GM21423 (cell line): ENCODE data around the gene MRPS6.

Experiments used
- ATAC-seq: cut with Tn5 transposase; IDR thresholded peaks from one replicate; pipeline ENCODE4 v1.9.1; 2021; ENCODE audit warnings: mild to moderate bottlenecking, moderate library complexity; ENCODE audit not compliant: unreplicated experiment

Gene MRPS6

DNA sequence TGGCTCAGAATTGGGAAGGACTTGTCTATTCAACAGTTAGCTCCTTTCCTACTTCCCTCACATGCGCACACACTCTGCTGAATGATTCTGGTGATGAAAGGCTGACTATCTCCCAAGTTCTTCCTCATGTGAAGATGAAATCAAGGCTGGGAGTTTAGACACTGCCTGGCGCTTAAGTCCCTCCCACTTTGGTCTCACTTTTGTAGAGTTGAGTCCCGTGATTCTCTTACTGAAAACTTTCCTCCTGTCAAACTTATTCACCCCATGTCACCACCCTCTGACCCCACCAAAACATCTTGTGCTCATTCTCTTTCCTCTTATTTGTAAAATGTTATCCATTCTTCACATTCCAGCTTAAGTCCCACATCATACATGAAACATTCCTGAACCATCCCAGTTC is 8.4 kb upstream of the MRPS6 start:
- no peak for ATAC-seq

DNA sequence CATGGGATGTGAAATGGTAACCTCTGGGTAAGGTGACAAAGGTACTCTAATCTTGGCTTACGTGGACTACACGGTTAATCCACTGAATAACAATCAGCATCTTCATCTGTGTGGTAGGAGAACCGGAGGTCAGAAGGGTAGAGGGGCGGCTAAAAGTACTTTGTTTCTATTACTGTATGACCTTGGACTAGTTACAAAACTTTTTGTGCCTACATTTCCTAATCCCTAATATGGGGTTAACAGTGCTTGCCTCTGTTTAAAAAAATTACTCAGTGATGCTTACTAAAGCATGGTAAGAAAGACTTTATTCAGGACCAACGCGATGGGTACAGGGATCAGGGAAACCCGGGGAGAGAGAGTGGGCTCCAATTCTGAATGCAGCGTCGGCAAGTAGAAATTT is 1.7 kb upstream of the MRPS6 start:
- ATAC-seq, result no peak

DNA sequence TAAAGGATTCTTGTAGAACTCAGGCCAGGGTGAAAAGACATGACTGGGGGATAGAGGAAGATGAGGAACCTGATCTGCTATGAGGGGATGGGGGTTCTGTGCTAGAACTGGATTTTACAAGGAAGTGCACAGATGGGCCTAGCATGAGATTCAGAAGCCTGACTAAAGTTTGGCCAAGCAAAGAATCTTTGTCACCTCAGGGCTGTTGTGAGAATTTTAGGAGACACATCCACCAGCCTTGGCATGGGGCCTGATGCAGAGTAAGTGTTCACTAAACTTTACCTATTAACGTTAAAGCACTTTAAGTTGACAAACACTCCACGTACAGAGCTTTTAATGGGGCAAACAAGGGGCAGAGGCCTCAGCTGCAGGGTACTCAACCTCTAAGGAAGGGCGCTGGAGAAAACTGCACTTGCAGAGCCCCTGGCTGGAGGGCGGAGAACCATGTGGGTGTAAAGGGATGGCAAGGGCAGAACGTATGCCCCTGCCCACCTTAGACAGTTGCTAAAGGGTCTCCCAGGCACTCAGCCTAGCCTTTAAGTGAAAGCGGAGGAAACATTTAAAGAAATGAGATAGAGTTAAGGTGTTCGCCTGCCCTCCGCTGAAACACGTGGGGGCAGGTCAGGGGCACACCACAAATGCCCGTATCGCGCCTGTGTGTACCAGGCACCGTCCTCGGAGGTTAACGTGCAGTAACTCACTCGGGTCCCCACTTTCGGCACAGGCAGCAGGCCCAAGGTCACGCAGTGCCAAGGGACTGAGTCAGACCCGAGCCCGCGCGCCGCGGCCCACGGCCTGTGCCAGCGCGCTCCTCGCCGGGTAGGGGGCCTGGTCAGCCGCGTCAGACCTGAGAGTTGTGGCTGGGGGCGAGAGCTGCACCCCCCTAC is 990 bp upstream of the MRPS6 start:
- peak; percentile 13 for ATAC-seq

DNA sequence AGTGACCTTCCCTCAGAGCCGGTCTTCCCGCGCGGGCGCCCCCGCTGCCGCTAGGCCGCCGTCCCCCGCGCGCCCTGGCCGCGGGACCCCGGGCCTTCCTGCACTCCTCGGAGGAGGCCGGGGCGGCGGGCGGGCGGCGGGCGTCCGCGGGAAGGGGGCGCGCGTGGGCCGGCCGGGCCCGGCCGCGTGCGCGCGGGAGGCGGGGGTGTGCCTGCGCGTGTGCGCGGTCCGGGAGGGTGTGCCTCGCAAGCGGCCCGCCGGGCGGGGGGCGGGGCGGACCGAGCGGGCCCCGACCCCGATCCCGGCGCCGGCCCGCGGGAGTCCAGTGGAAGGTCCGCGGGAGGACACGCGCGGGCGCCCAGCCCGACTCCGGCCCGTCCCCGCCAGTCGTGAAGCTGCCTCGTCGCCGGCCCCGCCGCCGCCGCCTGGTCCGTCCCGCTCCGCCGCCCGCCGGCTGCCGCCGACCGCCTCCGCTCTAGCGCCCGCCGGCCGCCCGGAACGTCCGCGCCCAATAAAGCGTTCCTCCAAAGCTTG is 438 bp downstream of the MRPS6 start:
- peak; percentile 39 for ATAC-seq

DNA sequence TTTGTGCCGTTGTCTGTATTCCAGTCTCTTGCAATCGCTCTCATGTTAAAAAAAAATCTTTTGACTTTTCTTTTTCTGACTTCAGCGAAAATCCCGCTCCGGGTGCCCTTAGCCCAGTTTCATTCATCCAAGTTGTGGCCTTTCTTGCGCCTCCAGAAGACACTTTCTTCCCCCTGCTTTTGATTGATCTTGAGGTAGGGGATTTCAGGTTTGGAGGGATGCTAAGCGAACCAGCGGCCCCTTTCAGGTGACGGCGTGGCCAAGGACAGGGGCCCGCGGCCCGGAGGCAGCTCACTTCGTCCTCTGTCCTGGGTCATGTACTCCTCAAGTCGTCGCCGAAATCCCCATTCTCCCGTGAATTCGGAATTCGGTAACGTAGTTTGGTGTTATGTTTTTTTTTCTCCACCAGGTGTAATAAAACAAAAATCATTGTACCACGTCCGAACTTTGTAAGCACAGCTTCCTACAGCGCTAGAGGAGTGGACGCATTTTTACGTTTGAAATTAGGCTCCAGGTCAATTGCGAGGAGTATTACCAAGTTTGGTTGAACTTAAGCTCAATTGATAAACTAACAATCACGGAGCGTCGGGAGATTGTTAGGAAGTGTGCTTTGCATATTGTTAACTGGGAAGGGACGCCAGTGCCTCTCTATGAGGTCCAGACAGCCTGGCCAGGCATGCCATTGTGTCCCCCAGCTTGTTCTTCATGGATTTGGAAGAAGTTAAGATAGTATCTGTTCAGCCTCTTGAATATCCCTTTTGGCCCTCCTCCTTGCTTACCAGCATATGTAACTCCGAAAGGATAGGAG is 1.1 kb downstream of the MRPS6 start:
- no peak for ATAC-seq

DNA sequence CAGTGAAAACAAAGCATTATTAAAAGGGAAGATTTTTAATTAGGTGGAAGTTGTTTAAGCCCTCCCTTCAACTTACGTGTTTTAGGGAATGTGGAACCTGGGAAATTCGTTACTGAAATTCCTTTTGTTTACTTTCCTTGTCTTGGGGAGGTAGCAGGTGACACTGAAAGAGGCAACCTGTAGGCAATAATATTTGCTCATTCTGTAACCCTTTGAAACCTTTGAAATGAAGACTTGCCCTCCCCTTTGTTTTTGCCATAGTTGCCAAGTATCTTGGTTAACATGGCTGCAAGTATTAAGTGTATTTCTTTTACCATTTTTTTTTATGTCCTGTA is 1.7 kb downstream of the MRPS6 start:
- no peak for ATAC-seq

DNA sequence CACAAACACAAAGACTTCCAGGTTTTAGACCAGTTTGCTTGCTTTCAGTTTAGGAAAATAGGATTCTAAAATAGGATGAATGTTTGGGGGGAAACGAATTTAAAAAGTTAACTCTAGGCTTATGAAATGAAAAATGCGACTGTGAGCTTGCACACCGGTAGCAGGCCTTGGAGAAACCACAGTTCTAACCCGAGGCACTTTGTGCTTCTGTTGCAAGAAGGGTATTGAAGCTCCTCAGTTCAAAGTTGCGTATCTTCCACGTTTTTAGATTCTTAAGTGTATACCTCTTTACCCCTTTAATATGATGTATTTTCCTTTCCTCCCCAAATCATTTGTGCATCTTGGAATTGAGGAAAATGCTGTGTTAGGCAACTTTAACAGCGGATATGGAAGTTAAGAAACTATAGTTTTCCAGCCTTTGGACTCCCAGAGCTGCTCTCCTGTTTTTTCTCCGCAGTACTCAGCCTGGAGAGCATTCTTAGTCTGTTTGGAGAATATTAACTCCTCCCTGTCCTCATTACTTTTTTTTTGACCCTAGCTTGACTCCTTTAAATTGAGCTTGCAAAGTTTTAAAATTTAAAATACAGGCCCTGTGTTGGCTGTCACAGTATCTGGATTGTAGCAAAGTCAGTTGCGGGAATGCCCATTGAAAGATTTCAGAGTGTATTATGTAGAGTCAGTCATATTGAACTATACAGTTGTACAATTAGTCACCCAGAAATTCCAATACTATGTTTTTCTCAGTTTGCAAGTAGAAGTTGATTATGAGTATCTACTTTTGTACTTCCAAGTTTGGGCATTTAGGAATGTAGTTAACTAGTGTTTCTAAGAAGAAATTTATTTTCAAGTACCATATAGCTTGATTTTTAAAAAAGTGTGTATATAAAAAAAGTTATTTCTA is 2.6 kb downstream of the MRPS6 start:
- no peak for ATAC-seq

DNA sequence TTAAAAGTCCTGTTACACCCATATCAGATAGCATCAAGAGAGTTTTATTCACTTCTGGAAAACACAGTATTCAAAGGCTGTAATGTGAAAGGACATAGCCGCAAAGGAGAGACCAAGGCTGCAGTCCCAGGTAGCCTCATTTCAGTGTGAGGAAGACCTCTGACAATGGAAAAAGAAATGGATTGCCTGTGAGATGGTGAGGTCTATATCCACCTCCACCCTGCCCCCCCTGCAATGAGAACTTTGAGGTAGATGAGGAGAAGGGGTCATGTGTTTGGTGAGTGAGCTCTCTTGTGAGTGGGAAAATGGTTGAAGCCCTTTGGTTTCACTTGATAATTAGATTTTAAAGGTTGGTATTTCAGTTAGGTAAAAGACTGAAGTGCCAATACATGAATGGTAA is 3.5 kb downstream of the MRPS6 start:
- ATAC-seq, result no peak

DNA sequence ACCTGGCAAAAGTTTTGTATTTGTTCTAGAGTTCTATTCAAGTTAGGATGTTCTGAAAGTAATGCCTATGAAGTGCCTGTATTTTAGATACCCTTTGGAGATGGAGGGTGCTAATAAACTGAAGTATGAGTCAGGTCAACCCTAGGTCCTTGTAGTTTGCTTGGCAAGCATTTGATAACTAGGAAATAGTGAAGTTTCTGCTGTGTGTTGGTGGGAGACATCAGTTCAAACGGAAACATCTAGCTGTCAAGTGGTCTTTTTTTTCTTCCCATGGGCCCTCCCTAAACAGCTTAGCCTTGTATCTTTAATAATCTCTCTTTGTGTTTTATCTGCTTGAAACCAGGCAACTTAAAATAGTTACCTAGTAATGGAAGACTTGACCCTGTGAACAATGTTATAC is 4.5 kb downstream of the MRPS6 start:
- ATAC-seq, result no peak

DNA sequence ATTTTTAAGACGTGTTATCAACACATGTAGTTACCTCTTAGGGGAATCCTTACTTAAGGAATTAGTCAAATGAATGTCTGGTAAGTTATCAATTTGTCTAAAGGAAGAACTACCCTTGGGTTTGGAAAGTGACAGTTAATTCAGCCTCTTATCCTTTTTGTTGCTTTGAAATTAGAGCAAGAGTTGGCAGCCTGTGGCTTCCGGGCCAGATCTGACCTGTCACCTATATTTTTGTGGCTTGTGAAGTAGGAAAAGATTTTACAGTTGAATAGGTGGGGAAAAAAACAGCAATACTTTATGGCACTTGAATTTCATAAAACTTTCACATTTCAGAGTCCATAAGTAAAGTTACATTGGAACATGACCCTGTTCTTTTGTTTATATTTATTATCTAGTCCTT is 5.5 kb downstream of the MRPS6 start:
- no peak for ATAC-seq

DNA sequence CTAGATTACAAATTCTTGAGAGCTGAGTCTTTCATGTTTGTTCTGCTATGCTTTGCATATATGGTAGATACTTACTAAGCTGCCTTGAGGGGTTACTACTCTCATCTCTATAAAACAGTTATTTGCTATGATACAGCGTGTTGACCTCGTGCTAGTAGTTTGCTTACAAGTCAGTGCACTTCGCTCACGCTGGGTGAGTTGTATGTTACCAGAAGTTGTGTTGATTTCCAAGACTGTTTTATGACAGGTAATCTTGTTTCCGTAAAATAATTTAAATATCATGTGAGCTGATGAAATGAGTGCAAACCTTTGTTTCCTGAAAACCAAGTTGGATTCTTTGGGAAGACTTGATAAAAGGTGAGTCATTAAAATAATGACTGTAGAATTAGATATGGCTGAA is 7.3 kb downstream of the MRPS6 start:
- ATAC-seq, result no peak

DNA sequence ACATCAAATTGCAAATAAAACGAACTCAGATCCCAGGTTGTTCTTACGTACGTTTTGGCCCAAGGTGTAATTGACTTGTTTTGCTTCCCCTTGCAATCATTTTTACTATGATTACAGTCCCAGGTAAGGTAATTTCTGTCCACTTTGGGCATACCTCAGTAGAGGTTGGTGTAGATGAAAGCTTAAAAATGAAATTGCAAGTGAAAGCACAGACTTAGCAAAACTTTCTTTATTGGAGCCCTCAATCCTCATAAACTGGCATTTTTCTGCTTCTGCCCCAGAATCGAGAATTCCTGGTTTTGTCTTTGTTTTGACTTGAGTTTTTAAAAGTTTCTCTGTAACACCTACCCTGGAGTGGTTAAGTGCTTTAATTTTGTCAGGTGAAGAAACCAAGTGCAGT is 9.4 kb downstream of the MRPS6 start:
- ATAC-seq, result no peak

DNA sequence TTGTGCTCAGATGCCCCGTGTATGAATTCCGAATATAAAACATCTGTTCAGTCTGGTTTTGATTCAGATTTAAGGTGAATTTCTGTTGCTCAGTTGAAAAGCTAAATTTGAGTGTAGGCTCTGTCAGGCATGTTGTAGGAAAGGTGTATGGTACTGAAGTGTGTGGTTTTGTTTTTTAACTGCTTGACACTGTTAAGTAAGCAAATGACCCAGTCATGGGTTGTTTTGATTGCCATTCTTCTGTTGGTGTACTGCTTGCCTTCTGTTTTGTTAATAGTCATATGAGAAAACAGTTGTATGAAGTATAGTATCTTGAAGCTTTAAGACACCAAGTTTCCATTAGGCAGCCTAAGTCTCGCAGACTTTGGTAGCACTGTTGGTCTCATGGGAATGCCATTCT is 10.0 kb downstream of the MRPS6 start:
- no peak for ATAC-seq

DNA sequence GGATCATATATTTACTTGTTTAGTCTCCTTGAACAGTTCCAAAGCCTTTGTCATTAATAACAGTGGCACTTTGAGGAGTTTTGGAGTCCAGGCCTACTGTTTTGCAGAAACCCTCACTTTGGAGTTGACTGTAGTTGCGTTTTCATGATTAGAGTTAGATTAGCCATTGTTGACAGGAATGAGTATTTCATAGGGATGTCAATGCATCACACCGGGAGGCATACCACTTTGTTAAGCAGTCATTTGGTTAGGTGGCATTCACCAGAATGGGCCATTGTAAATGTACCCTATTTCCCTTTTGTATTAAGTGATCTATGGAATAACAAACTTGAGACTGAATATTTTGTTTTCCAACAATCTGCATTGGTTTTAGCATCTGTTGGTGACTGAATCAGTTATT is 11.8 kb downstream of the MRPS6 start:
- ATAC-seq, result no peak

DNA sequence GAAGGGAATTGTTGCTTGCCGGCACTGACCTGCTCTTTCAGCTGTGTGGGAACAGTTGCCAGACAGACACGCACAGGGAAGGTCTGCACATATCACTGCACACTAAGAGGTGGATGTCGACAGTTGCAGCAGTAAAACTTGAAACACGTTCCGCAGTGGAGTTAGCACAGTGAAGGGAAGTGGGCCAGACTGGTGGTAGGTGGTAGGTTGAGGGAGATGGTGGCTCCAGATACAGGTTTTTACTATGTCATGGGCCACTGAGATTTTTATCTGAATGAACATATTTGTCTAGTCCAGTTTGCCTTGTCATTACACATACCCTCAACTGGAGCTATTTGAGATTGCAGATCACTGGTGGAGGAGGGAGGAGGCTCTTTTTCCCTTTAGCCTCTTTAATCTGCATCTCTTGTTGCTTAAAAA is 13.5 kb downstream of the MRPS6 start:
- ATAC-seq, result no peak

DNA sequence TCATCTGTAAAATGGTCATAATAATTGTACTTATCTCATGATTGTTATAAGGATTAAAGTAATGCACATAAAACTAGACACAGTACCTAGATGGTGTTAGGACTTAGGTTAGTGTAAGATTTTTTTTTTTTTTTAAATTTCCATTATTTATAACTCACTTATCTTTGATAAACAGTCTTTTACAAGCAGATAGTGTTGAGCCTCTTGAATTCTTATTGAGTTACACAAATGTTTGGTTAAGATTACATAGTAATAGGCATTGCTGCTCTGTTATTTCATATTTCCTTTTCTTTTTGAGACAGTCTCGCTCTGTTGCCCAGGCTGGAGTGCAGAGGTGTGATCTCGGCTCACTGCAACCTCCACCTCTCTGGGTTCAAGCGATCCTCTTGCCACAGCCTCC is 15.4 kb downstream of the MRPS6 start:
- no peak for ATAC-seq

DNA sequence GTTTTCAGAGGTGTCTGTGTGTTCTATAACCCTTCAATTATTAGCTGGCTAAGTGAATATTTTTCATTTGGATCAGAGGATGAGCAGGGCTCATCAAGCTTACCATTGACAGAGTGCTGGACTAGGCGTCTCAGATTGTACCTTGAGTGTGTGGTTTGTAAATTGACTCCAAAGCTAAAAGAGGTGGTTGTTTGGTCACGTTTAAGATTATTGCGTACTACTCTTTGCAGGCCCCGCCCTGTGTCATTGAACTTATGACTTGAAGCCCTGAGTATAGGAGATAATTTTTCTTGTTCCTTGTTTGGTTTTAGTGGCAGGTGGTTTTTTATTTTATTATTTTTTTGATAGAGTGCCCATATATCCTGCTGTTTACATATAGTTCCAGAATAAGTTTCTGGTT is 17.7 kb downstream of the MRPS6 start:
- no peak for ATAC-seq

DNA sequence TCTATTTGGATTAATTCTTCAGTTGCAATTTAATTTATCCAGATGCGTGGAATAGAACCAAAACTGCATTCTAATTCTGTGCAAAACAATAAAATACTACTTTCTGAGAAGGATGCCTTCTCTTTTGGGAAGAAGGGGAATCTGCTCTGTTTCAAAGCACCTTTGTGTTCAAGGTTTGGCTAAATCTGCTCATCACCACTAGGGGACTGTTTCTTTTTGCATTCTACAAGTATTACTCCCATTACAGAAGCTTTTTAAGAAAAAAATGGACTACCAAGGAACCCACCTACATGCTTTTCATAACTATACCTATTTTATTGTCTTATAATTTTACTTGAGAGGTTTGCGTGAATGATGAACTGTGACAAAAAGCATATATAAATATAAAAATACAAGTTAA is 18.2 kb downstream of the MRPS6 start:
- ATAC-seq, result no peak

DNA sequence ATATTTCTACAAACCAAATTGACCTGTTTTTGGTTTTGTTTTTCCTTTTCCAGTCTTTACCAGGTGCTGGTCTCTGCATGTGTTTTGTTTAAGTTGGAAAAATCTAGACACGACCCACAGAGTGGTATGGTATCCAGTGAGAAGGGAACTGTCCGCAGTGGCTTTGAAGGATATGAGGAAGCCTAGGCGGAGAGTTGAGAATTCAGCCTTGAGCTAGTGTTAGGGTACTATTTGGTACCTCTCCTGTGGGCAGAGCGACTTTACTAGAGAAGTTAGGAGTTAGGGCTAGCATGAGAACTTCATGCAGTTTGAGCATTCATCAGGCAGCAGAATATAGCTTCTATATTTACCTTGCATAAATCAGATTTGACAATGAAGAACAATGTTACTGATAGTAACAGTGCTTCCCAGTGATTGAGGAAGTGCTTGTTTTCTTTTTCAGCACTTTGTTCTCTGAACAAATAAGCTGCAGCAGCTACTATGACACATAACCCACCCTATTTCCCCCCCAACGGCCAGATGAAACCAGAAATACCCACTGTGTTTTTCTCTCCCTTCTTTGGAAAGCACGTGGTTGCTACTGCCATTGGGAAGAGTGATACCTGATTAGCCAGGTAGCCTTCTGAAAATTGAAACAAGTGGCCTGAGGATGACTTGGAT is 19.0 kb downstream of the MRPS6 start:
- ATAC-seq, result no peak

DNA sequence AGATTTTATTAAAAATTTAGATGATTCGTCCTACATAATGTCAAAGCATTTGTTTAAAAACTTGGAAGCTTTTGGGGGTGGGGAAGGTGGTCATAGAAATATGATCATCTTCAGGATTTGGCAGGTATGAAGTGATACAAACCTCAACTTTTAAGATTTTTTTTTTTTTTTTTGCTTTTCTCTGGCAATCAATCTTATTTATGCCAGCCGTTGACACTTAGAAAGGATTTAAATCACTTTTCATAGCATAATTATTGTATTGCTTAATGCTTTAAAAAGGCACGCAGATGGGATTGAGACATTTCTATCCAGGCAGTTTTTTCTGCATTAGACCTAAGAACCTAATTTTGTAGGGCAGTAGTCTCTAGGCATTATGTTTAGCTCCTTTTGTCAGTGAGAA is 19.7 kb downstream of the MRPS6 start:
- ATAC-seq, result no peak

DNA sequence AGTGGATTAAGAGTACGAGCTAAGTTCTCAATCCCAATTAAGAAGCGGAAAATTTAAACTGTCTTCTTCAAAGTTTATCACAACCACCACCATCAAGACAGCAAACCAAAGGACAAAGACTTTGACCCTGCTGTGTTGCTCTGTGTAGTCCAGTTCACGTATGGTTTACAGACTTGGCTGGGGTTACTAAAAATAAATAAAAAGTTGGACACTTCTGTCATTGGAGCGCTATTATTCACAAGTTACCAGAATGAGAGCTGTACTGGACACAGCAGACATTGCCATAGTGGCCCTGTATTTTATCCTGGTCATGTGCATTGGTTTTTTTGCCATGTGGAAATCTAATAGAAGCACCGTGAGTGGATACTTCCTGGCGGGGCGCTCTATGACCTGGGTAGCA is 21.6 kb downstream of the MRPS6 start:
- ATAC-seq, result no peak
